BE2C (cell line): ENCODE measurements around the gene TNFAIP2.

Experiments
- DNase-seq: peaks from one replicate; pipeline ENCODE4 v3.0.0-alpha.2; 2020
- H3K27me3 ChIP-seq: fragments of 250-450 bp; sonication (Bioruptor Pico); 2 replicates; pipeline ENCODE4 v1.5.1; 2020; ENCODE audit warnings: mild to moderate bottlenecking
- H3K36me3 ChIP-seq: fragments of 250-450 bp; sonication (Bioruptor Pico); 2 replicates; pipeline ENCODE4 v1.5.1; 2020; ENCODE audit warnings: mild to moderate bottlenecking
- H3K4me1 ChIP-seq: fragments of 250-450 bp; sonication (Bioruptor Pico); 2 replicates; pipeline ENCODE4 v1.5.1; 2020
- H3K4me3 ChIP-seq: 2 replicates; pipeline ENCODE4 v1.5.1; 2011; ENCODE audit warnings: low read depth, low read length
- H3K9me3 ChIP-seq: fragments of 250-450 bp; sonication (Bioruptor Pico); 2 replicates; pipeline ENCODE4 v1.5.1; 2020
- CTCF ChIP-seq: IDR thresholded peaks from 2 replicates; pipeline ENCODE4 v1.5.1; 2012; ENCODE audit warnings: mild to moderate bottlenecking, low read depth, low read length

TNFAIP2 gene

DNA sequence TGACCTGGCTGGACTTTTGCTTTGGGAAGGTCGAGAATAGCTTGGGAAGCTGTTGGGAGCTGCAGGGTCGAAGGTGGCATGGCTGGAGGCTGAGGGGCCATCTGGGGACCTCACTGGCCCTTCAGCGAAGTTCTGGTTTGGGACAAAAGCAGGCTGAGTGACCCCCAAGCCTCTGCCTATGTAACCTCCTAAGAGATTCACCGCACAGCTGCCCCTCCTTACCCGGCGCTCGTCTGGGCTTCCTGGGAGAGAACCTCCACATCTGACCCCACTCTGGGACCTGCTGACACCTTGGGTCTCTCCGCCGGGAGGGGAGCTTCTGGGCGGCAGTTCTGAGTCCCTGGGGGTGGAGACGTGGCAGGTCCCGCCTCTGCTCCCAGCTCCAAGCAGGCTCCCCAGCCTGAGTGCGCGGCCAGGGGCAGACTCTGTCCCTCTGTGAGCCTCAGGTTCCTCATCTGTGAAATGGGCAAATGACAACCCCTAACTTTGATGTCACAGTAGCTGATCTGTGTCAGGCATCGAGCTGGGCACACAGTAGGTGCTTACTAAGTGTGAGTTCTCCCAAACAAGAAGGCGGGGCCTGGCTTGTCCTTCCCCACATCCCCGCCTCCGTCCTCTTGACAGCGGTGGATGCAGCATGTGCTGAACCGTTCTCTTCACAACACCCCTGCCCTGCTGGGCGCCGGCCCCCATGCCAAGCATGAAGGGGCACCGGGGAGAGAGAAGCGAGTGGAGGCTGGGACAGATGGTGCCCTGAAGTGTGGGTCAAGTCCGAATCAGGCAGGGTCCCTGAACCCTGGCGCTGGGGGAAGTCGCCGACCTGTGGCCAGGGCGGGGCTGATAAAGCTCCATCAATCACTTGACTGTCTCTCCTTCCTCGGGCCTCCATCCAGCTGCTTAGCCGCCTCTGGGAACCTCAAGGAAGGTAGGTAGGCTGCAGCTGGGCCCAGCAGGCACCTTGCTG, 25.0 kb upstream of the TNFAIP2 start:
- no peak for DNase-seq

GRCh38 chr14:103099081-103099732, 24.1 kb upstream of the TNFAIP2 start:
- no peak overlapping the region for H3K4me3 ChIP-seq
- H3K9me3 ChIP-seq = no peaks in the 10 kb centered on the region
- peaks cover 22% of the 10 kb centered on the region for H3K27me3 ChIP-seq
- no peak for TF ChIP-seq CTCF
- no peak for DNase-seq
- H3K36me3 ChIP-seq = no peaks in the 10 kb centered on the region
- H3K4me1 ChIP-seq = no peaks in the 10 kb centered on the region

More for the DNA sequence above, 25.0 kb upstream of the TNFAIP2 start:
- H3K9me3 ChIP-seq = no peaks in the 10 kb centered on the region
- H3K4me1 ChIP-seq = no peaks in the 10 kb centered on the region
- peaks cover 13% of the 10 kb centered on the region for H3K27me3 ChIP-seq
- no peak for TF ChIP-seq CTCF
- H3K36me3 ChIP-seq = no peaks in the 10 kb centered on the region
- H3K4me3 ChIP-seq = no peak overlapping the region

DNA sequence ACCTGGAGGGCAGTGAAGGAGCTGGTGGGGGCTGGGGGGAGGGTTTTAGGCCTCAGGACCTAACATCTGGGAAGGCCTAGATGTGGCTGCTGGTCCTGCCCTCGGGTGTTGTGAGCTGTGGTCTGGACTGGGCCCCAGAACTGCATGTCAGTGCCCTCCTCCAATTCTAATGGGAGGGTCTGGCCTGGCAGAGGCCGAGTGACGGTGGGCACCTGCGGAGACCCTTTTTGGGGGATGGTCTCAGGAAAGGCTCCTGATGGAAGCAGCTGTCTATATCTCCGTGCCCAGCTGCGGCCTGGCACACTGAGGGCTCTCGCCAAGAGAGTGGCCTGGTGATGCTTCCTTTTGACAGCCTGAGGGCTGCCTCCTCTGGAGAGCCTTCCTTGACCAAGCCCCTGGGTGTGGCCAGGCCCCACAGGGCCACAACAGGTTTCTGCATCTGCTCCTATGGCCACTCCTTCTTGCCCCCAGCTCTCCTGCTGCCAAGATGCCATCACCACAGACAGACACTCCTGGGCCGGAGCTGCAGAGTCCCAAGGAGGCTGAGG, 23.5 kb upstream of the TNFAIP2 start:
- Histone ChIP-seq H3K4me1 (no peaks in the 10 kb centered on the region), H3K36me3 (no peaks in the 10 kb centered on the region), H3K4me3 (no peak overlapping the region), H3K27me3 (peaks cover 28% of the 10 kb centered on the region), H3K9me3 (no peaks in the 10 kb centered on the region)
- TF ChIP-seq CTCF = no peak
- DNase-seq = no peak

DNA sequence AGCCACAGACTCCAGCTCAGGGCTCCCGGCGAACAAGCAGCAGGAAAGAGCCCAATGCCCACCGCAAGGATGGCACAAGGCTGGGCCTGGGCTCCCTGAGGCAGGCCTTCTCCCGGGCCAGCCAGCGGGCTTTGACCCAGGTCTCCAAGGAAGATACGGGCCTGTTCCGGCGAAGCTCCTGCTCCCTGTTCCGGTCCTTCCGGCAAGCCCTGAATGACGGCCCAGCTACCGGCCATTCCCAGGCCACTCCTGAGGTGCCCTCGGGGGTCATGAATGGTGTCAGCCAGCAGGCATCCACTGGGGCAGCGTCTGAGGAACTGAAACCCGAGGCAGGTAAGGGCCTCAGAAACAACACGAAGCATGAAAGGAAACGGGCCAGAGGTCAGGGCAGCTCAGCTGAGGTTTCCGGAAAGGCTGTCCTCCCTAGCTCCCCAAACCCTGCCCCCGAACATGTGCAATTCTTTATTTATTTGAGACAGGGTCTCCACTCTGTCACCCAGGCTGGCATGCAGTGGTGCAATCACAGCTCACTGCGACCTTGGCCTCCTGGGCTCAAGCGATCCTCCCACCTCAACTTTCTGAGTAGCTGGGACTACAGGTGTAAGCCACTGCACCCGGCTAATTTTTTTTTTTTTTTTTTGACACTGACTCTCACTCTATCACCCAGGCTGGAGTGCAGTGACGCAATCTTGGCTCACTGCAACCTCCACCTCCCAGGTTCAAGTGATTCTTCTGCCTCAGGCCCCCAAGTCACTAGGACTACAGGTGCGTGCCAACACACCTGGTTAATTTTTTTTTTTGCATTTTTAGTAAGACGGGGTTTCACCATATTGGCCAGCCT, 22.8 kb upstream of the TNFAIP2 start:
- TF ChIP-seq CTCF = no peak
- Histone ChIP-seq H3K4me1 (no peaks in the 10 kb centered on the region), H3K36me3 (no peaks in the 10 kb centered on the region), H3K27me3 (peaks cover 29% of the 10 kb centered on the region), H3K9me3 (no peaks in the 10 kb centered on the region), H3K4me3 (no peak overlapping the region)
- DNase-seq = no peak

DNA sequence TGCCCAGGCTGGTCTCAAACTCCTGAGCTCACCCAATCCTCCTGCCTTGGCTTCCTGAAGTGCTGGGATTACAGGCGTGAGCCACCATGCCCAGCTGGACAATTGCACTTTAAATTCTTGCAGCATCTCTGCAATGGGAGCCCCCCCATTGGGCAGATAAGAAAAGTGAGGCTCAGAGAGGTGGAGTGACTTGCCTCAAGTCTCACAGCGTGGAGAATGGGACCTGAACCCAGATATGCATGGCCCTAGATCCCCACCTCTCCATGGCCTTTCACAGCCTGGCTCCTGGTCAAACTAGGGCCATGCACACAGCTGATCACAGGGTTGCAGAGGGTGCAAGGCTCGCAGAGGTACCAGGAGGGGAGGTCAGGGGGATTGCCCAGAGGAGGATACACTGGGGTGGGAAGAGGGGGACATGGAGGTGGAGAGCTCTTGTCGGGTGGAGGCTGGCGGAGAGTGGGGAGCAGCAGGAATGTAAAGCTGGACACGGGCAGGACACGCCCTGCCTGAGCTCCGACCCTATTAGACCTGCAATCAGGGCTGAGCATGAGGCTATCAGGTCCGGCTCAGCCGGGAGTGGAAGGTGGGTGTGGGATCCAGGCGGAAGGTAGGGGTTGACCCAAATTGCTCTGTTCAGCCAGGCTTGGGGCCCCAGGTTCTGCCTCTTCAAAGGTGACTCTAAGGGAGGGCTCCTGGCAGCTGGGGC, 21.9 kb upstream of the TNFAIP2 start:
- no peaks in the 10 kb centered on the region for H3K36me3 ChIP-seq
- peaks cover 29% of the 10 kb centered on the region for H3K27me3 ChIP-seq
- no peak for TF ChIP-seq CTCF
- H3K9me3 ChIP-seq = no peaks in the 10 kb centered on the region
- H3K4me1 ChIP-seq = no peaks in the 10 kb centered on the region
- DNase-seq = no peak
- H3K4me3 ChIP-seq = no peak overlapping the region
